Measurements from ENCODE around the gene LPP.

LPP gene

DNA sequence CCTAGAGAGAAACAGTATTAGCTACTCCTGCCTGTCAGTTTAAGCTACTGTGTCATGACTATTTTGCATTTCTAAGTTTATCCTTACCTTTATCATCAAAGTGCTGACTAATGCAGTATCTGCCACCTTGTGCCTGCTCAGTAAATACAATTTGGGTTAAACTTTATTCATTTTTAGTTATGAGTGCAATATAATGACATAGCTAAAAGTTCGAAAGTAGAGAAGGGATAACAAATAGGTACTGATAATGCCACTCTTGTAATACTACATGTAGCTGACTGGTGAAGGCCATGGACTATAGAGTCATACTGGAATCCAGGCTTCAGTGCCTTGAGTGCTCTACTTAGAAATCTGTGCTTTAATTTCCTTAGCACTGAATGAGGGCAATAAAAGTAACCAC is 537.0 kb downstream of the LPP start:
- Histone ChIP-seq H3K4me3 (ENCODE audit: low read depth in 1 of 2, low read length in 2 of 2) (no peak overlapping the region), H4K20me1 (ENCODE audit: insufficient read depth, low read length) (no peaks in the 10 kb centered on the region), H3K4me1 (ENCODE audit: insufficient read depth, low read length) (no peaks in the 10 kb centered on the region), H3K9ac (ENCODE audit: low read depth, low read length) (no peak overlapping the region), H3K27ac (ENCODE audit: low read length) (no peak overlapping the region), H3K27me3 (ENCODE audit: insufficient read depth, low read length, poor library complexity) (no peaks in the 10 kb centered on the region), H2AFZ (ENCODE audit: low read depth, low read length) (no peak overlapping the region), H3K79me2 (ENCODE audit: insufficient read depth, low read length) (no peaks in the 10 kb centered on the region), H3K36me3 (ENCODE audit: insufficient read depth, low read length) (no peaks in the 10 kb centered on the region), H3K4me2 (ENCODE audit: insufficient read depth, low read length) (no peak overlapping the region), H3K9me3 (ENCODE audit: insufficient read depth, low read length, severe bottlenecking) (no peaks in the 10 kb centered on the region)
- no peak for ATAC-seq (ENCODE audit: insufficient read depth, low read depth)
- DNase-seq = no peak
- TF ChIP-seq, protein P1, sequence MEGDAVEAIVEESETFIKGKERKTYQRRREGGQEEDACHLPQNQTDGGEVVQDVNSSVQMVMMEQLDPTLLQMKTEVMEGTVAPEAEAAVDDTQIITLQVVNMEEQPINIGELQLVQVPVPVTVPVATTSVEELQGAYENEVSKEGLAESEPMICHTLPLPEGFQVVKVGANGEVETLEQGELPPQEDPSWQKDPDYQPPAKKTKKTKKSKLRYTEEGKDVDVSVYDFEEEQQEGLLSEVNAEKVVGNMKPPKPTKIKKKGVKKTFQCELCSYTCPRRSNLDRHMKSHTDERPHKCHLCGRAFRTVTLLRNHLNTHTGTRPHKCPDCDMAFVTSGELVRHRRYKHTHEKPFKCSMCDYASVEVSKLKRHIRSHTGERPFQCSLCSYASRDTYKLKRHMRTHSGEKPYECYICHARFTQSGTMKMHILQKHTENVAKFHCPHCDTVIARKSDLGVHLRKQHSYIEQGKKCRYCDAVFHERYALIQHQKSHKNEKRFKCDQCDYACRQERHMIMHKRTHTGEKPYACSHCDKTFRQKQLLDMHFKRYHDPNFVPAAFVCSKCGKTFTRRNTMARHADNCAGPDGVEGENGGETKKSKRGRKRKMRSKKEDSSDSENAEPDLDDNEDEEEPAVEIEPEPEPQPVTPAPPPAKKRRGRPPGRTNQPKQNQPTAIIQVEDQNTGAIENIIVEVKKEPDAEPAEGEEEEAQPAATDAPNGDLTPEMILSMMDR (IDR thresholded peaks at IDR 0.05; ENCODE audit: borderline replicate concordance, extremely low read depth, low read length, poor library complexity, severe bottlenecking) = no peak
- TF ChIP-seq EZH2 (IDR thresholded peaks at IDR 0.05; ENCODE audit: borderline replicate concordance, low read depth, low read length, severe bottlenecking) = no peak

DNA sequence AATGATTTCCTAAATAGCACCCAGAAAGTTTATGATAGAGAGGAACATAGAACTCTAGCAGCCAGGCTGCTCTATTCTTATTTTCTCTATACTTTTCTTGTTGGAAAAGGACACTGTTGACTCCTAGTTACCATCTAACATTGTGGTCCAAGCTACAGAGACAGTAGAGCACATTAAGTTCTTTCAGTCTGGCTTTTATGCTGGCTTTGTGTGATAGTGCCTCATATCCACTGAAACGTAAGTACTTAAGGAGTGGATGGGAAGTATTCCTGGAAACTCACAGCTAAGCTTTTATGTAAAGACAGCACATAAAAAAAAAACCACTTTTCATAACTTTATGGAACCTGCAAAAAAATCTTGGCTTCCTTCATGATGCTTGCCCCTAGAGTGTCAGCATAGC is 537.7 kb downstream of the LPP start:
- no peaks in the 10 kb centered on the region for H3K27me3 ChIP-seq (ENCODE audit: insufficient read depth, low read length, poor library complexity)
- TF ChIP-seq, protein P1 (IDR thresholded peaks at IDR 0.05; ENCODE audit: borderline replicate concordance, extremely low read depth, low read length, poor library complexity, severe bottlenecking) = no peak
- TF ChIP-seq EZH2 (IDR thresholded peaks at IDR 0.05; ENCODE audit: borderline replicate concordance, low read depth, low read length, severe bottlenecking) = no peak
- DNase-seq (no peak), ATAC-seq (ENCODE audit: insufficient read depth, low read depth) (no peak)
- H3K79me2 ChIP-seq (ENCODE audit: insufficient read depth, low read length) = no peaks in the 10 kb centered on the region
- H3K36me3 ChIP-seq (ENCODE audit: insufficient read depth, low read length) = no peaks in the 10 kb centered on the region
- no peak overlapping the region for H3K4me2 ChIP-seq (ENCODE audit: insufficient read depth, low read length)
- no peaks in the 10 kb centered on the region for H3K4me1 ChIP-seq (ENCODE audit: insufficient read depth, low read length)
- no peaks in the 10 kb centered on the region for H3K9me3 ChIP-seq (ENCODE audit: insufficient read depth, low read length, severe bottlenecking)
- H3K27ac ChIP-seq (ENCODE audit: low read length) = no peak overlapping the region
- no peak overlapping the region for H3K9ac ChIP-seq (ENCODE audit: low read depth, low read length)
- H4K20me1 ChIP-seq (ENCODE audit: insufficient read depth, low read length) = no peaks in the 10 kb centered on the region
- no peak overlapping the region for H2AFZ ChIP-seq (ENCODE audit: low read depth, low read length)
- no peak overlapping the region for H3K4me3 ChIP-seq (ENCODE audit: low read depth in 1 of 2, low read length in 2 of 2)

DNA sequence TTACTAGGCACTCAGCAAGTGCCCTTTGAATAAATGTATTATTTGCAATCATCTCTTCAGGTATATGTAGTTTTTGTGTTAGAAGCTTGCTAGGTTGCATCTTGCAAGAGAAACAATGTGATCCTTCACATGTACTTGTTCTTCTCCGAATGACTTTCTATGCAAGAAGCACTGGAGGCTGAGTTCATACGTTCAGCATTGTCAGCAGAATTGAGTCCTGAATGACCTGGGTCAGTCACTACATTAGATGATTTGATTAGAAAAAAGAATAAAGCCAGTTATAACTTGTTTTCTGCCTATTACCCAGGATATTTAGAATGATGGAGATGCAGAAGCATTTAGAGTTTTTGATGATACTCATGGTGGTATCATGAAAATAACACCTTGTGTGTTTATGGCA is 538.7 kb downstream of the LPP start:
- no peak for ATAC-seq (ENCODE audit: insufficient read depth, low read depth)
- H3K9ac ChIP-seq (ENCODE audit: low read depth, low read length) = no peak overlapping the region
- H3K4me2 ChIP-seq (ENCODE audit: insufficient read depth, low read length) = no peak overlapping the region

More for the DNA sequence above, 538.7 kb downstream of the LPP start:
- no peak for DNase-seq
- TF ChIP-seq EZH2 (IDR thresholded peaks at IDR 0.05; ENCODE audit: borderline replicate concordance, low read depth, low read length, severe bottlenecking) = no peak
- TF ChIP-seq, protein P1 (IDR thresholded peaks at IDR 0.05; ENCODE audit: borderline replicate concordance, extremely low read depth, low read length, poor library complexity, severe bottlenecking) = no peak
- Histone ChIP-seq H3K27me3 (ENCODE audit: insufficient read depth, low read length, poor library complexity) (no peaks in the 10 kb centered on the region), H3K4me3 (ENCODE audit: low read depth in 1 of 2, low read length in 2 of 2) (no peak overlapping the region), H3K9me3 (ENCODE audit: insufficient read depth, low read length, severe bottlenecking) (no peaks in the 10 kb centered on the region), H2AFZ (ENCODE audit: low read depth, low read length) (no peak overlapping the region), H3K27ac (ENCODE audit: low read length) (no peak overlapping the region), H3K79me2 (ENCODE audit: insufficient read depth, low read length) (no peaks in the 10 kb centered on the region), H3K4me1 (ENCODE audit: insufficient read depth, low read length) (no peaks in the 10 kb centered on the region), H4K20me1 (ENCODE audit: insufficient read depth, low read length) (no peaks in the 10 kb centered on the region), H3K36me3 (ENCODE audit: insufficient read depth, low read length) (no peaks in the 10 kb centered on the region)

Data from DND-41 (cell line).